Fibroblast of lung (primary cell): Measurements from ENCODE around the gene S100A5. TPM values are rescaled to one million over a fixed set of nuclear protein-coding genes. Genes with fewer than 3 reads are reported as not detected.
A peak's percentile ranks its signal among the peaks of the same experiment; 100 is the strongest.

Source experiments
- DNase-seq, 2 donors: peaks; one replicate each; pipeline versions ENCODE4 v3.0.0 to v3.0.0-alpha.2; 2010; ENCODE audit warnings: low read depth in 2 of 2
- H2AFZ ChIP-seq: 2 replicates; pipeline ENCODE4 v1.5.1; 2012; ENCODE audit warnings: low read length, control low read depth, inconsistent platforms
- H3K27ac ChIP-seq: 2 replicates; pipeline ENCODE4 v1.5.1; 2011; ENCODE audit warnings: low read length, control low read depth; ENCODE audit not compliant: insufficient read depth
- H3K27me3 ChIP-seq: 2 replicates; pipeline ENCODE4 v1.5.1; 2011; ENCODE audit warnings: mild to moderate bottlenecking, low read length; ENCODE audit not compliant: control insufficient read depth, insufficient read depth
- H3K36me3 ChIP-seq: 2 replicates; pipeline ENCODE4 v1.5.1; 2011; ENCODE audit warnings: low read length; ENCODE audit not compliant: control insufficient read depth, insufficient read depth
- H3K4me1 ChIP-seq: 2 replicates; pipeline ENCODE4 v1.5.1; 2011; ENCODE audit warnings: low read length; ENCODE audit not compliant: control insufficient read depth, insufficient read depth; ENCODE audit errors: extremely low read depth
- H3K4me2 ChIP-seq: 2 replicates; pipeline ENCODE4 v1.5.1; 2011; ENCODE audit warnings: low read length, control low read depth; ENCODE audit not compliant: insufficient read depth; ENCODE audit errors: extremely low read depth
- H3K4me3 ChIP-seq, 4 experiments: fragments of 200-600 bp in 1 of 4; sonication (generic) in 1 of 4; replicated peaks in 1 of 4; 2 replicates each; pipeline ENCODE4 v1.5.1; 2011 to 2016; ENCODE audit warnings: low read length in 4 of 4, low read depth in 3 of 4, mild to moderate bottlenecking in 3 of 4, control low read depth in 2 of 4, inconsistent platforms in 1 of 4, mixed read lengths in 1 of 4; ENCODE audit not compliant: insufficient read depth in 1 of 4; ENCODE audit errors: control extremely low read depth in 1 of 4
- H3K79me2 ChIP-seq: 2 replicates; pipeline ENCODE4 v1.5.1; 2012; ENCODE audit warnings: mild to moderate bottlenecking, low read length, inconsistent platforms; ENCODE audit not compliant: control insufficient read depth, insufficient read depth
- H3K9ac ChIP-seq: 2 replicates; pipeline ENCODE4 v1.5.1; 2011; ENCODE audit warnings: mild to moderate bottlenecking, low read length, control low read depth; ENCODE audit not compliant: insufficient read depth
- H3K9me3 ChIP-seq: 2 replicates; pipeline ENCODE4 v1.5.1; 2012; ENCODE audit warnings: low read depth, low read length; ENCODE audit not compliant: control insufficient read depth, insufficient read depth
- H4K20me1 ChIP-seq: 2 replicates; pipeline ENCODE4 v1.5.1; 2011; ENCODE audit warnings: low read length; ENCODE audit not compliant: control insufficient read depth, insufficient read depth; ENCODE audit errors: extremely low read depth
- EZH2 ChIP-seq: IDR thresholded peaks from 2 replicates; pipeline ENCODE4 v1.5.1; 2012; ENCODE audit warnings: low read length, control low read depth, mild to moderate bottlenecking; ENCODE audit errors: missing control alignments
- polyA plus RNA-seq, 2 donors: library from polyadenylated mRNA; depleted of rRNA in 1 of 2; stranded (reverse) in 1 of 2; unstranded in 1 of 2; fragments of >200 nt; gene quantifications; 2 replicates each; pipeline ENCODE4 v1.2.1, GENCODE V29; 2011 to 2012; ENCODE audit warnings: missing spikeins in 1 of 2
- total RNA-seq: library from RNA; depleted of rRNA; stranded (reverse); fragments of >200 nt; gene quantifications from 2 replicates; pipeline ENCODE4 v1.2.1, GENCODE V29; 2014
- TF ChIP-seq, protein P1 (sequence below), 2 donors: IDR thresholded peaks in 1 of 2; conservative IDR thresholded peaks in 1 of 2; 1 replicate in 1 of 2; 2 replicates in 1 of 2; pipeline ENCODE4 v1.5.1; 2011 to 2012; ENCODE audit warnings: low read length in 2 of 2, control low read depth in 1 of 2, inconsistent platforms in 1 of 2, low read depth in 1 of 2, mild to moderate bottlenecking in 1 of 2

The S100A5 gene
- total and polyA plus RNA-seq, 2 donors (not counting 1 experiment from before 2014, with no cell fraction given) = 0.20 TPM; not detected in 1

DNA sequence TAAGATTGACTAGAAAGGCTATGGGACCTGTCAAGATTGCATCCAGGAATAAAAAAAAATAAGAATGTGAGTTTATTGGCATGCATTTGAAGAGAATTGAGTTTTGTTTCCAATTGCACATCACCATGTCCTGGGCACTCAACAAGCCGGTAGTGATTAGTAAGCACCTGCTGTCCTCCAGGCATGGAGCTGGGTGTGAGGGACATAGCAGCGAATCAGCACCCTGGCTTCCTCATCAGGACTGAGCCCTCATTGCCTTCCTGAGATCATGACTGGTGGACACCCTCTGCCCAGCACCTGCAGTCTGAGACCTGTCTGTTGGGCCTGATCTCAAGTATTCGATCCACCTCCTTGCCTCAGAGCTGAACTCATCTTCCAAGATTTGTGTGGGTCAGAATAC is 31.7 kb downstream of the S100A5 start:
- TF ChIP-seq EZH2 = no peak
- TF ChIP-seq, protein P1, sequence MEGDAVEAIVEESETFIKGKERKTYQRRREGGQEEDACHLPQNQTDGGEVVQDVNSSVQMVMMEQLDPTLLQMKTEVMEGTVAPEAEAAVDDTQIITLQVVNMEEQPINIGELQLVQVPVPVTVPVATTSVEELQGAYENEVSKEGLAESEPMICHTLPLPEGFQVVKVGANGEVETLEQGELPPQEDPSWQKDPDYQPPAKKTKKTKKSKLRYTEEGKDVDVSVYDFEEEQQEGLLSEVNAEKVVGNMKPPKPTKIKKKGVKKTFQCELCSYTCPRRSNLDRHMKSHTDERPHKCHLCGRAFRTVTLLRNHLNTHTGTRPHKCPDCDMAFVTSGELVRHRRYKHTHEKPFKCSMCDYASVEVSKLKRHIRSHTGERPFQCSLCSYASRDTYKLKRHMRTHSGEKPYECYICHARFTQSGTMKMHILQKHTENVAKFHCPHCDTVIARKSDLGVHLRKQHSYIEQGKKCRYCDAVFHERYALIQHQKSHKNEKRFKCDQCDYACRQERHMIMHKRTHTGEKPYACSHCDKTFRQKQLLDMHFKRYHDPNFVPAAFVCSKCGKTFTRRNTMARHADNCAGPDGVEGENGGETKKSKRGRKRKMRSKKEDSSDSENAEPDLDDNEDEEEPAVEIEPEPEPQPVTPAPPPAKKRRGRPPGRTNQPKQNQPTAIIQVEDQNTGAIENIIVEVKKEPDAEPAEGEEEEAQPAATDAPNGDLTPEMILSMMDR (conservative IDR thresholded peaks at IDR 0.05 in 1 of 2, IDR thresholded peaks at IDR 0.05 in 1 of 2; ENCODE audit: low read depth in 1 of 2, low read length in 2 of 2) = no peak
- Histone ChIP-seq H3K9ac (no peak overlapping the region), H3K79me2 (no peaks in the 10 kb centered on the region), H3K9me3 (no peaks in the 10 kb centered on the region), H2AFZ (no peak overlapping the region), H3K4me1 (peaks cover 18% of the 10 kb centered on the region), H4K20me1 (no peaks in the 10 kb centered on the region), H3K27me3 (no peaks in the 10 kb centered on the region), H3K36me3 (no peaks in the 10 kb centered on the region), H3K4me2 (no peak overlapping the region), H3K4me3 (no peak overlapping the region), H3K27ac (no peak overlapping the region)
- no peak for DNase-seq

DNA sequence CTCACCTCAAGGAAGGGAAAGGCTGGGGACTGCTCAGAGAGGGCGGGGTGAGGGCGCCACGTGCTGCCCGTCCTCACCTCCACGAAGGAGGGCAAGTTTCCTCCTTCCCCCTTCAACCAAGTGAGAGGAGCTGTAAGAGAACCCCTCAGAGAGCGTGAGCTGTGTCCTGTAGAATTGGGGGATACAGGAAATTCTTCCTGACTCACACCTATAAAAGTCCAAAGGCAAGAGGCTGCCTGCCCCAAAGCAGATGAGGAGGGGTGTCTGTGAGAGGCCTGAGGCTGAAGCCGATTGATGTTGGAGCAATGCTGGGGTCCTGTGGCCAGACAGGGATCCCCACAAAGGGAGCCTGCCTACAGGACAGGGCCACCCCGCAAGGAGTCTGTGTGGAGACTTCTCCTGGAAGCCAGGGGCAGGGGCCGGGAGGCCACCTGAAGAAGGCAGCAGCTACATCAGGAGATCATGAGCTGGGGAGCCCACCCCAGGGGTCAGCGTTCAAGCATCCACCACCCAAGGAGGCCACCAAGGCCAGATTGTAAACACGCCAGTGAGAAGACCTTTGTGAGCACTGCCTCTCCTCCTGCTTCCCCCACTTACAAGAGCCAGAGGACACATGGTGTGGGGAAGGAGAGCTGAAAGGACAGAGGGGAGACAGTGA is 32.7 kb downstream of the S100A5 start:
- Histone ChIP-seq H3K9me3 (no peaks in the 10 kb centered on the region), H3K27ac (peak overlapping the region; percentile 16), H3K79me2 (no peaks in the 10 kb centered on the region), H2AFZ (no peak overlapping the region), H3K4me2 (no peak overlapping the region), H3K27me3 (no peaks in the 10 kb centered on the region), H3K9ac (no peak overlapping the region), H4K20me1 (no peaks in the 10 kb centered on the region), H3K4me3 (no peak overlapping the region), H3K4me1 (peaks cover 18% of the 10 kb centered on the region), H3K36me3 (no peaks in the 10 kb centered on the region)
- no peak for TF ChIP-seq EZH2
- TF ChIP-seq, protein P1 (conservative IDR thresholded peaks at IDR 0.05 in 1 of 2, IDR thresholded peaks at IDR 0.05 in 1 of 2; ENCODE audit: low read depth in 1 of 2, low read length in 2 of 2) = no peak
- no peak for DNase-seq

DNA sequence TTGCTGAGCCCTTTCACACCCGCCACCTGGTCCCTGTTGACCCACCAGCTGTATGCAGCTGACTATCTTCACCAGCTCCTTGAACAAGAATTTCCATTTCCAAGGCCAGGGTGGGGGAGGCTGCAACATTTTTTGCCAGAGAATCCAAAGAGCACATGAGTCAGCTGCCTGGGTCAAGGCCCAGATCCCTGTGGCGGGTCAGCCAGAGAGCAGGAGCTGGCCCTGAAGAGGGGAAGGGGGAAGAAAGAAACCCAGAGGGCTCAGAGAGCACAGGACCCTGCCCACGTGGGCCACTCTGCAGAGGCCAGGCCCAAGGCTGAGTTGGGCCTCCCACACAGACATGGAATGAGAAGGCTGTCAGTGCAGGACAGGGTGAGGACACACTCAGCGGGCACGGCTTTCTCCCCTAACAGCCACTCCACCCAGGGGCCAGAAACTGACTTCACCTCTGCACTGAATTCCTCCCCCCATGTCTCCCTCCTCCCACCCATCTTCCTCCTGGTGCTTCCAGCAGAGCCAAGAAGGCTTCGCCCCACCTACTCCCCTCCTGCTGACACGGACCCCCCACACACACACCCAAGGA is 33.8 kb downstream of the S100A5 start:
- no peak for TF ChIP-seq EZH2
- TF ChIP-seq, protein P1 (conservative IDR thresholded peaks at IDR 0.05 in 1 of 2, IDR thresholded peaks at IDR 0.05 in 1 of 2; ENCODE audit: low read depth in 1 of 2, low read length in 2 of 2) = no peak
- Histone ChIP-seq H3K4me2 (peak overlapping the region; percentile 60), H3K36me3 (no peaks in the 10 kb centered on the region), H3K27ac (peak overlapping the region; percentile 71), H3K27me3 (no peaks in the 10 kb centered on the region), H2AFZ (peak overlapping the region; percentile 3), H3K9ac (no peak overlapping the region), H3K4me1 (peaks cover 18% of the 10 kb centered on the region), H3K79me2 (no peaks in the 10 kb centered on the region), H3K9me3 (no peaks in the 10 kb centered on the region), H3K4me3 (no peak overlapping the region), H4K20me1 (no peaks in the 10 kb centered on the region)
- peak; percentile 95 to 98 for DNase-seq
